GM12872 (cell line): ENCODE measurements around the gene IFT57.

Source experiments
- TF ChIP-seq, protein P1 (sequence below): IDR thresholded peaks from 3 replicates; pipeline ENCODE4 v1.5.1; 2011; ENCODE audit warnings: low read depth, mild to moderate bottlenecking, low read length, moderate library complexity; ENCODE audit not compliant: insufficient read depth

Gene IFT57

DNA sequence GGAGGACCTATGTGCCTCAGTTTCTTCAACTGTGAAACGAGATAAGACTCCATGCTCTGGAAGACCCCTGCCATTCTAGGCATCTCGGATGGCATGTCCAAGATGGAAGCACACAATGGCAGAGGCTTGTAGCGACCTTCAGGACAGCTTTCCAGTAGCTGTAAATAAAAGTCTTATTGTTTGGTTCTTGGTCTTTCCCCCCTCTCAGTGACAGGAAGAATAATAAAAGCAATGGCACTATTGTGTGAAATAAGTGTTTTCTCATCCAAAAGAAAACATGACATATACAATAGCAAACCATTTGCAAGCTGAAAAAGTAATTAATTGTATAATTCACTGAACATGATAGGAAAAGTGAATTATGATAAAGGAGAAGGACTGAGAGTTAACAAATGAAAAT is 98.9 kb downstream of the IFT57 start:
- TF ChIP-seq, protein P1, sequence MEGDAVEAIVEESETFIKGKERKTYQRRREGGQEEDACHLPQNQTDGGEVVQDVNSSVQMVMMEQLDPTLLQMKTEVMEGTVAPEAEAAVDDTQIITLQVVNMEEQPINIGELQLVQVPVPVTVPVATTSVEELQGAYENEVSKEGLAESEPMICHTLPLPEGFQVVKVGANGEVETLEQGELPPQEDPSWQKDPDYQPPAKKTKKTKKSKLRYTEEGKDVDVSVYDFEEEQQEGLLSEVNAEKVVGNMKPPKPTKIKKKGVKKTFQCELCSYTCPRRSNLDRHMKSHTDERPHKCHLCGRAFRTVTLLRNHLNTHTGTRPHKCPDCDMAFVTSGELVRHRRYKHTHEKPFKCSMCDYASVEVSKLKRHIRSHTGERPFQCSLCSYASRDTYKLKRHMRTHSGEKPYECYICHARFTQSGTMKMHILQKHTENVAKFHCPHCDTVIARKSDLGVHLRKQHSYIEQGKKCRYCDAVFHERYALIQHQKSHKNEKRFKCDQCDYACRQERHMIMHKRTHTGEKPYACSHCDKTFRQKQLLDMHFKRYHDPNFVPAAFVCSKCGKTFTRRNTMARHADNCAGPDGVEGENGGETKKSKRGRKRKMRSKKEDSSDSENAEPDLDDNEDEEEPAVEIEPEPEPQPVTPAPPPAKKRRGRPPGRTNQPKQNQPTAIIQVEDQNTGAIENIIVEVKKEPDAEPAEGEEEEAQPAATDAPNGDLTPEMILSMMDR: no peak

DNA sequence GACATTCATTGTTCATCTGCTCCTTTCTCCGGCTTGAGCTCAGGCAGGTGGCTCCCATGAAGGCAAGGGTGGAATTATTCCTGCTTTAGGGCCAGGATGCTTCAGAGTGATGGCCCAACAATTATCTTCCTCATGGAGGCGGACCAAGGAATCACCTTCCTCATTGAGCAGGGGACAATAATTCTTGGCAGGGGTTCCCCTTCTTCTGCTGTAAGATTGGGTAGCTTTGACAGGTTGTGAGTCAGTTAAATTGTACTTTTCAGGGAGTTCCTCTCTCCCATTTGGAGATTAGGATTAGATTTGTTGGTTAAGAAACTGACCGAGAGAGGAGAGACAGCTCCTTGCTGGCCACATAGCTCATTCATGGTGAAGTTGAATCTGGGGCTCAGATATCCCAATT is 99.9 kb downstream of the IFT57 start:
- TF ChIP-seq, protein P1: no peak

DNA sequence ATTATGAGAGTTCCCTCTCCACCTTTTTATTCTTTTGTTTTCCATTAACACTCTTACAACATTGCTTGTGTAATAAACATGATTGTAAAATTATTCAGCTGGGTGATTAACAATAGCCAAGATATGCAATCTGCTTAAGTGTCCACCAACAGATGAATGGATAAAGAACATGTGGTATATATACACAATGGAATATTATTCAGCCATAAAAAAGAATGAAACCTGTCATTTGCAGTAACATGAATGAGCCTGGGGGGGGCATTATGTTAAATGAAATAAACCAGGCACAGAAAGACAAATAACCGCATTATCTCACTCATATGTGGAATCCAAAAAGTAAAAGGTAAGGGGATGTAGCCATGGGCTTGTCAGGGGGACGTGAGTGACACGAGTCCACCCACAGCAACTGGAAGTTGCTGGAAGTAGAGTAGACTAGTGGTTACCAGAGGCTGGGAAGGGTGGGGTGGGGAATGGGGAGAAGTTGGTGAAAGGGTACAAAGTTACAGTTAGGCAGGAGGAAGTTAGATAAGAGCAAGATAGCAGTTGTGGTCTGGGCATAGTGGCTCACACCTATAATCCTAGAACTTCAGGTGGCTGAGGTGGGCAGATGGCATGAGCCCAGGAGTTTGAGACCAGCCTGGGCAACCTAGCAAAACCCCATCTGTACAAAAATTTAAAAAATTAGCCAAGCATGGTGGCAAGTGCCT is 102.7 kb downstream of the IFT57 start:
- TF ChIP-seq, protein P1: no peak

DNA sequence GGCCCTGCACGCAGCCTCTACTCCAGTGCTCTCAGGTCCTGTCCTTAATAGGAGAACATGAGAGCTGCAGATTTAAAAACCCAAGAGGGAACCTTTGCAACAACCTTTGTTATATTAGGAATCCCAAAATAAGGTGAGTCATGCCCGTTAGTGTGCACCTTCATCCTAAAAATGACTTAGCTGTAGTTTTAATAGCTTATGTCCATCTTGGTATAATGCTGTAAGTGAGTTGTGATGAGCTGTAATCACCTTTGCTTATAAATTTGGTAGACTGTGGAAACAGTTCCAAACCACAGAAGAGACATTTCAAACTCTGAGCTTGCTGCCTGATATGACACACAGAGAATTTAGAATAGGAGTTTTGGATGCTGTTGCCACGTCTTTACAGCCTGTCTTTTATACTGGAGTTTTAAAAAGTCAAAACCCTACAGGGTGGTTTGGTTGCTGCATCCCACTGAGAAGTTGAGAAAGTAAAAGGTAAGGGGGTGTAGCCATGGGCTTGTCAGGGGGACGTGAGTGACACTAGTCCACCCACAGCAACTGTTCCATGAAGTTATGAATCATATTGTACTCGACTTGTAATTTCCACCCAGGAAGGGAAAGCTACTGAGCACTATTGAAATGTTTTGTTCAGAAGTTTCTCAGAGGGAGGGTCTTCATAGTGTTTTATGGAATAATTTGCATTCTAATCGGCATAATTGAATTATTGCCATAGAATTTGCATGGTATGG is 104.0 kb downstream of the IFT57 start:
- TF ChIP-seq, protein P1: no peak

DNA sequence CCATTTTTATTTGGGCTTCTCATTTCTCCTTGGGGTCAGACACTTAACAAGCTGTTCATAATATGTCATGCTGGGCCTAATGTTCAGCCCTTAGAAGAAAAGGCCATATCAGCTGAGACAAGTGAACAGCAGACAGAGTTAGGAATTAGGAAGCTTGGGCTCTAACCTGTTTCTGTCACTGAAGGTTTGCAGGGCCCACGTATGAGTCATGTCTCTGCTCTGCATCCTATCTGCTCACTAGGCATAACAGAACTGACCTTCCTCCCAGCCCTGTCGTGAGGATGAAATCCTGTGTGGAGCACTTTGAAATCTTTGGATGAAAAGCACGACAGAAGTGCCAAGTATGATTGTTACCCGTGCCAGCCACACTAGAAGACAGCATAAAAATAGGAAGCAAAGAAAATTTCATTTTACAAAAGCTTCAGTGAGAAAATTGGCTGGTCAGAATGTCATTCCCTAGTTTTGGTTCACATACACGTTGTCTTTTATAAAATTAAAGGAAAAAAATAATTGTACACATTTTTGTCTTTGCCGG is 104.9 kb downstream of the IFT57 start:
- TF ChIP-seq, protein P1: no peak

DNA sequence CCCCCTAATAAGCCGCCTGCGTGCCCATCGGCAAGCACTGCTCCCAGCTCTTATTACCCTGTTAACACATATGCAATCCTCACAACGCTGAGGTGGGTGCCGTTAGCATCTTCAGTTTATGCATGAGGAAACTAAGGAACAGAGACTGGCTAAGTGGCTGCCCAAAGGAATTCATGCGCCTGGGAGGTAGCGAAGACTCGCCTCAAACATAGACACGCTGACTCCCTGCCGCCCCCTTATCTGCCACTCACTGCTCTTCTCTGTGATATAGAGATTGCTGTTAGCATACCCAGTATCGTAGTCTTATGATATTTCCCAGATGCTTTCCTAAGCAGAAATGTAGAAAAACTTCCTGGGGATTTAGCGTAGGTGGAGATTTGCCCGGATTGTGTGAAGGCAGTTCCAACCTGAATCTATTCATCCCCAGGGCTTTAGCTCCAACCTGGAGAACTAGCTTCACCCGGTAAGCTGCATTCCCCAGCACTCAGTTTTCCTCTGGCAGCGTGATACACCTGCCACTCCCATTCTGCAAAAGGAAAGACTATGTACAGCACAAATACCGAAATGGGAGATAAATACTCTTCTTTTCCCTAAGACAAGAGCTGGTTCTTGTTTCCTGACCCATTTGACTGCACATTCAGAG is 107.7 kb downstream of the IFT57 start:
- TF ChIP-seq, protein P1: no peak

DNA sequence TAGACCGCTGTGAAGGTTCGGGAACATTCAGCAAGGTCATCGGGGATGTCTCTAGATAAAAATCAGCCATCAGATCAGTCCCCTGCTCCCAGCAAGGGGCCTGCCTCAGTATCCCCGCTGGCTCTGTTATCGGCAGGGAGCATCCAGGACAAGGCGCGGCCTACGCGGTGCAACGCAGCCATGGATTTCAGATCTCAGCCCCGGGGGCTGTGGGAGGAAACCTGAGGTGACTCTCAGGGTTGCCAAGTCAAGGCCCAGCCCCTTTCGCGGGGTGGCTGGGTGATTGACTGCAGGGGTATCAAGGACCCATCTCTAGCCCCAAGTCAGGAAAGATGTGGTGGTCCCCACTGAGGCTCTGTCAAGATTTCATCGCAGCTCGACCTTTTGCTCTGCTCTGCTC is 108.2 kb downstream of the IFT57 start:
- TF ChIP-seq, protein P1: no peak
